CD4-positive, alpha-beta T cell treated with Interleukin-4 for 4 hours (primary cell): ENCODE results near the gene RTEL1.

ENCODE experiments used
- DNase-seq: peaks from one replicate; pipeline ENCODE4 v3.0.0-alpha.2; 2020

Gene RTEL1

GRCh38 chr20:63690003-63690897, 32.1 kb downstream of the RTEL1 start:
- no peak for DNase-seq

- DNase-seq = no peak
Measured at GRCh38 chr20:63690898-63691710, 33.0 kb downstream of the RTEL1 start.

GRCh38 chr20:63691711-63692435, 33.8 kb downstream of the RTEL1 start:
- no peak for DNase-seq

GRCh38 chr20:63692436-63693082, 34.4 kb downstream of the RTEL1 start:
- DNase-seq = no peak

GRCh38 chr20:63693083-63693732, 35.1 kb downstream of the RTEL1 start:
- no peak for DNase-seq

GRCh38 chr20:63693733-63694583, 35.8 kb downstream of the RTEL1 start:
- no peak for DNase-seq

GRCh38 chr20:63694584-63695423, 36.7 kb downstream of the RTEL1 start:
- DNase-seq = no peak

- no peak for DNase-seq
Measured at GRCh38 chr20:63695424-63696305, 37.6 kb downstream of the RTEL1 start.

- no peak for DNase-seq
Measured at GRCh38 chr20:63696306-63696627, 38.2 kb downstream of the RTEL1 start.

- DNase-seq = no peak
Measured at GRCh38 chr20:63696628-63697356, 38.7 kb downstream of the RTEL1 start, which contains the start of gene TNFRSF6B. TSS of gene TNFRSF6B (plus strand) at chr20:63696652. CDS start at chr20:63696768, 116 bp downstream.

GRCh38 chr20:63697357-63697867, 39.3 kb downstream of the RTEL1 start:
- DNase-seq = no peak

- no peak for DNase-seq
Measured at GRCh38 chr20:63697868-63698545, 39.9 kb downstream of the RTEL1 start.

- DNase-seq = peak; percentile 39
Measured at GRCh38 chr20:63698739-63699465, 40.8 kb downstream of the RTEL1 start.

- no peak for DNase-seq
Measured at GRCh38 chr20:63699466-63700198, 41.5 kb downstream of the RTEL1 start.

GRCh38 chr20:63700199-63701050, 42.3 kb downstream of the RTEL1 start:
- no peak for DNase-seq
